BJ (cell line): ENCODE results near the gene CCDC47. TPM values are rescaled to one million over a fixed set of nuclear protein-coding genes. Genes with fewer than 3 reads are reported as not detected.

Experiments
- CTCF ChIA-PET: fragments of 350-600 bp; formaldehyde crosslinking; extraction: SDS; loops from one replicate; lab custom pipeline; 2021; ENCODE audit warnings: antibody characterized with exemption, inconsistent platforms; lab: Yijun Ruan, JAX
- POLR2A ChIA-PET: fragments of 300-600 bp; sonication (Branson Sonifier 250); formaldehyde crosslinking; extraction: SDS; loops from one replicate; lab custom pipeline; 2021; ENCODE audit warnings: antibody characterized with exemption; lab: Charles Lee
- DNase-seq: peaks from one replicate; pipeline ENCODE4 v3.0.0-alpha.2; 2011; ENCODE audit warnings: low read depth
- H3K27me3 ChIP-seq: 2 replicates; pipeline ENCODE4 v1.6.0; 2011; ENCODE audit warnings: low read length; ENCODE audit not compliant: control insufficient read depth, insufficient read depth
- H3K36me3 ChIP-seq: 2 replicates; pipeline ENCODE4 v1.5.1; 2011; ENCODE audit warnings: low read length; ENCODE audit not compliant: control insufficient read depth, insufficient read depth
- H3K4me3 ChIP-seq: 2 replicates; pipeline ENCODE4 v1.5.1; 2011; ENCODE audit warnings: low read depth, mild to moderate bottlenecking, control low read depth, low read length
- CTCF ChIP-seq: IDR thresholded peaks from 2 replicates; pipeline ENCODE4 v1.5.1; 2011; ENCODE audit warnings: low read depth, mild to moderate bottlenecking, control low read depth, inconsistent platforms, low read length, moderate library complexity; ENCODE audit not compliant: insufficient read depth
- polyA plus RNA-seq: library from polyadenylated mRNA; depleted of rRNA; stranded (reverse); fragments of >200 nt; gene quantifications from 2 replicates; pipeline ENCODE4 v1.2.3, GENCODE V29; 2011

CCDC47 gene
- polyA plus RNA-seq, 1 experiment, result 31.4 TPM

DNA sequence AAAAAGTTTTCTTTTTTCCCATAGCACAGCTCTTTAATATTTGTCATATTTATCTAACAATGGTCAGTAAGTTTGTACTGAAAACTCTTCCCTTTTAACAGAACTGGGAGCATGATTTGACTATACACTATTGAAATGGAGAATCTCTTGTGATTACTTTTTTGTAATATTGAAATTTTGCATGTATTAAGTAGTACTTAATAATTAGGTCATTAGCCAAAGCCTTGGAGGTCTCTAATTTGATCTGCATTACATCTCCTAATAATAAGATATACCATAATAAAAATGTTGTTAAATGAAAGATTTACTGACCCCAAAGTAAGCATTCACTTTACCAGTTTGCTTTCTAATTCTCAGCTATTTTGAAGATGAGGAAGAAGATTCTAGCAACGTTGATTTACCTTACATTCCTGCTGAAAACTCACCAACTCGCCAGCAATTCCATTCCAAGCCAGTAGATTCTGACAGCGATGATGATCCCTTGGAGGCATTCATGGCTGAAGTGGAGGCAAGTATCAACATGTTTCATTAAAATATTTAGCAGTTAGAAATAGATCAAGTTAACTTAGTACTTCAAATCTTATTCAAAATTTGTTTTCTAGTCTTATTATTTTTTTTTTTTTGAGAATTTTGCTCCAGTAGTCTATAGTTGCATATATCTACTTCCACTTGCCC, 18.8 kb upstream of the CCDC47 start:
- no peak for DNase-seq
- ChIA-PET POLR2A (no interaction called here), CTCF (no interaction called here)
- H3K36me3 ChIP-seq, result peaks cover 16% of the 10 kb centered on the region
- TF ChIP-seq CTCF, result no peak
- H3K27me3 ChIP-seq, result no peaks in the 10 kb centered on the region
- no peak overlapping the region for H3K4me3 ChIP-seq

- H3K27me3 ChIP-seq, result no peaks in the 10 kb centered on the region
- H3K4me3 ChIP-seq, result no peak overlapping the region
- DNase-seq, result no peak
- POLR2A ChIA-PET, result no interaction called here
- no peak for TF ChIP-seq CTCF
- H3K36me3 ChIP-seq, result peaks cover 14% of the 10 kb centered on the region
- CTCF ChIA-PET, result interaction anchor here (1.0 to 2.3 kb wide), 3 partner anchors 10 to 31 kb away, joined by 3 to 7 read pairs (median 6); no protein-coding TSS in a partner anchor
Observed at GRCh38 chr17:63790057-63790456, 16.7 kb upstream of the CCDC47 start.

DNA sequence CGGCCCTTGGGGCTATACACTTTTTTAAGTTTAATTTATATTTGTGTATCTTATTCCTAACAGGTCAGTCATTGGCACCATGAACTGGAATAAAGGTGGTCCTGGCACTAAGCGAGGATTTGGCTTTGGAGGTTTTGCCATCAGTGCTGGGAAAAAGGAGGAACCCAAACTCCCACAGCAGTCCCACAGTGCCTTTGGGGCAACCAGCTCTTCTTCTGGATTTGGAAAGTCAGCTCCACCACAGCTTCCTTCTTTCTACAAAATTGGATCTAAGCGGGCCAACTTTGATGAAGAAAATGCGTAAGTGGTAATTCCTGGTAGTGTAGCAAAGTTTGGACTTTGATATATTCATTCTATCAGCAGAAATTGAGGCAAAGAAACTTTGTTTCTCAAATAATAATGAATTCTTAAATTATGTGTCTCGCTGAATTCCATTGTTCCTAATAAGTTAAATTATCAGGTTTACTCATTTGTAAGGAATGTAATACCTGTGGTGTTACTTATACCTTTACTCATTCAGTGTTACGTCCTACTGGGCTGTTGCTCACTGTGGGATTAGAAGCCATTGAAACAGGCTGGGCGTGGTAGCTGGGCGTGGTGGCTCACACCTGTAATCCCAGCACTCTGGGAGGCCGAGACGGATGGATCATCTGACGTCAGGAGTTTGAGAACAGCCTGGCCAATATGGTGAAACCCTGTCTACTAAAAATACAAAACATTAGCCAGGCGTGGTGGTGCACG, 13.7 kb upstream of the CCDC47 start:
- DNase-seq, result no peak
- no peak overlapping the region for H3K4me3 ChIP-seq
- peaks cover 8% of the 10 kb centered on the region for H3K36me3 ChIP-seq
- ChIA-PET POLR2A (no interaction called here), CTCF (interaction anchor here (0.6 kb wide), 1 partner anchor 17 kb away, joined by 3 read pairs; no protein-coding TSS in a partner anchor)
- TF ChIP-seq CTCF, result no peak
- H3K27me3 ChIP-seq, result no peaks in the 10 kb centered on the region

- peaks cover 8% of the 10 kb centered on the region for H3K36me3 ChIP-seq
- ChIA-PET CTCF (no interaction called here), POLR2A (no interaction called here)
- H3K4me3 ChIP-seq, result no peak overlapping the region
- no peak for TF ChIP-seq CTCF
- no peaks in the 10 kb centered on the region for H3K27me3 ChIP-seq
- no peak for DNase-seq
Observed at GRCh38 chr17:63786117-63786516, 12.7 kb upstream of the CCDC47 start.

DNA sequence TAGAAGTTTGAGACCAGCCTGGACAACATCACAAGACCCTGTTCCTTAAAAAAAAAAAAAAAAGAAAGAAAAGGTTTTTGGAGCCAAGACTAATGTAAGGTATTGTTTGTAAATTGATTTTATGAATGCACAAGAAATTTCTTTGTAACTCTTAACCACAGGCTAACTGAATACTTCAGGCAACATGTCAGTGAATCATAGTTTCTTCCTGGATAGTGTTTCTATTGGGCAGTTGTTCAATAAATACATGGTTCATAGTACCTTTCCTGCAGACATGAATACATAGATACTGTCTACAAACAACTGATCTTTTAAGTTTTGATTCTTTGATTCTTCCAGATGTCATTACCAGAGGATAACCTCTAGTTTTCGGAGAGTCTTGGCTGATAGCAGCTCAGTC, 12.2 kb upstream of the CCDC47 start:
- no peaks in the 10 kb centered on the region for H3K27me3 ChIP-seq
- CTCF ChIA-PET, result no interaction called here
- peaks cover 8% of the 10 kb centered on the region for H3K36me3 ChIP-seq
- no peak for DNase-seq
- POLR2A ChIA-PET, result no interaction called here
- TF ChIP-seq CTCF, result no peak
- H3K4me3 ChIP-seq, result no peak overlapping the region
